K562 (cell line): ENCODE results near the gene HYAL1. TPM values are rescaled to one million over a fixed set of nuclear protein-coding genes. Genes with fewer than 3 reads are reported as not detected.

Experiments used
- HNRNPLL ChIP-seq: fragments of 200-400 bp; formaldehyde crosslinking; IDR thresholded peaks from 2 replicates; pipeline ENCODE4 v1.6.1; 2017; ENCODE audit warnings: low read length, low read depth, mild to moderate bottlenecking; ENCODE audit not compliant: poor library complexity, severe bottlenecking
- ZNF224 ChIP-seq: sonication (generic); formaldehyde crosslinking; IDR thresholded peaks from 2 replicates; pipeline ENCODE4 v1.8.0; 2022; ENCODE audit warnings: mild to moderate bottlenecking, missing genetic modification reagents
- polyA plus RNA-seq, 8 experiments: library from polyadenylated mRNA; depleted of rRNA in 4 of 8; stranded (reverse) in 5 of 8; unstranded in 3 of 8; fragments of >200 nt; fragmentation: Nextera tagmentation in 2 of 8; fragmentation: Illumina TruSeq in 1 of 8; extraction: Ambion mirVana in 2 of 8; extraction: Trizol in 1 of 8; gene quantifications; 2 replicates each; pipeline versions ENCODE4 v1.2.1 to v1.2.3, GENCODE V29; 2011 to 2014; ENCODE audit warnings: inconsistent platforms in 1 of 8, missing spikeins in 1 of 8
- total RNA-seq, 7 experiments: library from RNA; depleted of rRNA in 6 of 7; stranded (reverse); fragments of >200 nt in 6 of 7; fragmentation: Illumina TruSeq in 2 of 7; extraction: Trizol in 2 of 7; gene quantifications; 2 replicates each; pipeline versions ENCODE4 v1.2.1 to v1.2.3, GENCODE V29; 2011 to 2021; ENCODE audit warnings: low replicate concordance in 1 of 7
- TF ChIP-seq, protein P1 (sequence below), 2 experiments: fragments of 450-650 bp; formaldehyde crosslinking in 1 of 2; IDR thresholded peaks; 2 replicates each; pipeline versions ENCODE4 v1.4.0 to v1.6.1; 2014 to 2020; ENCODE audit warnings: mild to moderate bottlenecking in 2 of 2, borderline replicate concordance in 1 of 2, low read depth in 1 of 2
- TF ChIP-seq, protein P2 (sequence below): sonication (generic); formaldehyde crosslinking; IDR thresholded peaks from 2 replicates; pipeline ENCODE4 v1.8.1; 2023; ENCODE audit warnings: mild to moderate bottlenecking, missing genetic modification reagents

The HYAL1 gene
- total and polyA plus RNA-seq, 9 of the 15 experiments (the other 6 are each of a cell fraction or from before 2014, with no cell fraction given), result 1.4 to 8.5 (median 4.7) TPM

DNA sequence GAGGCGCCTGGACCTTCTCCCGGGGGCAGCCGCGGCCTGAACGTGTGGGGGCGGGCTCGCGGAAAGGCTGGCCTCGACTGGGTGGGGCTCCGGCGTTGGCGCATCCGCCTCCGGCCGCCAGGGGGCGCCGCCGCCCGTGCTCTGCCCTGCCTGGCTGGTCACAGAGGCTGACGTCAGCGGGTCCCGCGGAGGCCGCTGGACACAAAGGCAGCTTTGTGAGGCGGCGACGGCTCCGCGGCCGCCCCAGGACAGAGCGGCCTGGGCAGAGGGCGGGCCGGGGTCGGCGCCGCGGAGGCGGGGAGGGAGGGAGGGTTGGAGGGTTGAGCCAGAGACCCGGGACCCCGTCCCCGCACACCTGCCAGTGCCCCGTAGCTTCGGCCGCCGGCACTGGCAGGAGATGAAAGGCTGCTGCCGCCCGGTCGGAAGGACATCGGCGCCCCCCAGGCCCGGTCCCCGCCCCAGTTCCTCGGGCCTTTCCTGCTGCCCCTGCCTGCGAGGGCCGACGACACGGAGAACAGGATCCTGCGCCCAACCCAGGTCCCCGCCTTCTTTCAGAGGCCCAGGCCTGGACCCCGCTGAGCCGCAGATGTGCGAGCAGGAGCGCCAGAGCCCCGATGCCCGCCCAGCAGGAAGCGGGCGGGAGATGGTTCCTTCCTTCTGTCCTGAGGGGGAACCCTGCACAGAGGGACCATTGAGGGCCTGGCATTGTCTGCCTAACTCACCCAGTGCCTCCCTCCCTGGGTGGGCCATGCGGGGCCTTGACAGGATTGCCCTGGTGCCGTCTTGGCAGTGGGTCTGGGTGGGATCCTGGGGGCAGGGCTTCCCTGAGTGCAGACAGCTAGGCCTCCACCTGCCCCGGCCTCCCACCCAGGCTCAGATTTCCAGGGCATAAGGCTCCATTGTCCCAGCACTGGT lies 43.1 kb downstream of the HYAL1 start (continued):
- TF ChIP-seq, protein P1, sequence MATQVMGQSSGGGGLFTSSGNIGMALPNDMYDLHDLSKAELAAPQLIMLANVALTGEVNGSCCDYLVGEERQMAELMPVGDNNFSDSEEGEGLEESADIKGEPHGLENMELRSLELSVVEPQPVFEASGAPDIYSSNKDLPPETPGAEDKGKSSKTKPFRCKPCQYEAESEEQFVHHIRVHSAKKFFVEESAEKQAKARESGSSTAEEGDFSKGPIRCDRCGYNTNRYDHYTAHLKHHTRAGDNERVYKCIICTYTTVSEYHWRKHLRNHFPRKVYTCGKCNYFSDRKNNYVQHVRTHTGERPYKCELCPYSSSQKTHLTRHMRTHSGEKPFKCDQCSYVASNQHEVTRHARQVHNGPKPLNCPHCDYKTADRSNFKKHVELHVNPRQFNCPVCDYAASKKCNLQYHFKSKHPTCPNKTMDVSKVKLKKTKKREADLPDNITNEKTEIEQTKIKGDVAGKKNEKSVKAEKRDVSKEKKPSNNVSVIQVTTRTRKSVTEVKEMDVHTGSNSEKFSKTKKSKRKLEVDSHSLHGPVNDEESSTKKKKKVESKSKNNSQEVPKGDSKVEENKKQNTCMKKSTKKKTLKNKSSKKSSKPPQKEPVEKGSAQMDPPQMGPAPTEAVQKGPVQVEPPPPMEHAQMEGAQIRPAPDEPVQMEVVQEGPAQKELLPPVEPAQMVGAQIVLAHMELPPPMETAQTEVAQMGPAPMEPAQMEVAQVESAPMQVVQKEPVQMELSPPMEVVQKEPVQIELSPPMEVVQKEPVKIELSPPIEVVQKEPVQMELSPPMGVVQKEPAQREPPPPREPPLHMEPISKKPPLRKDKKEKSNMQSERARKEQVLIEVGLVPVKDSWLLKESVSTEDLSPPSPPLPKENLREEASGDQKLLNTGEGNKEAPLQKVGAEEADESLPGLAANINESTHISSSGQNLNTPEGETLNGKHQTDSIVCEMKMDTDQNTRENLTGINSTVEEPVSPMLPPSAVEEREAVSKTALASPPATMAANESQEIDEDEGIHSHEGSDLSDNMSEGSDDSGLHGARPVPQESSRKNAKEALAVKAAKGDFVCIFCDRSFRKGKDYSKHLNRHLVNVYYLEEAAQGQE (IDR thresholded peaks at IDR 0.05; ENCODE audit: borderline replicate concordance), result peak; percentile 65
- TF ChIP-seq, protein P1 (CRISPR knock-in tag; IDR thresholded peaks at IDR 0.05; ENCODE audit: low read depth), result no peak
- TF ChIP-seq ZNF224, result no peak
- TF ChIP-seq, protein P2, sequence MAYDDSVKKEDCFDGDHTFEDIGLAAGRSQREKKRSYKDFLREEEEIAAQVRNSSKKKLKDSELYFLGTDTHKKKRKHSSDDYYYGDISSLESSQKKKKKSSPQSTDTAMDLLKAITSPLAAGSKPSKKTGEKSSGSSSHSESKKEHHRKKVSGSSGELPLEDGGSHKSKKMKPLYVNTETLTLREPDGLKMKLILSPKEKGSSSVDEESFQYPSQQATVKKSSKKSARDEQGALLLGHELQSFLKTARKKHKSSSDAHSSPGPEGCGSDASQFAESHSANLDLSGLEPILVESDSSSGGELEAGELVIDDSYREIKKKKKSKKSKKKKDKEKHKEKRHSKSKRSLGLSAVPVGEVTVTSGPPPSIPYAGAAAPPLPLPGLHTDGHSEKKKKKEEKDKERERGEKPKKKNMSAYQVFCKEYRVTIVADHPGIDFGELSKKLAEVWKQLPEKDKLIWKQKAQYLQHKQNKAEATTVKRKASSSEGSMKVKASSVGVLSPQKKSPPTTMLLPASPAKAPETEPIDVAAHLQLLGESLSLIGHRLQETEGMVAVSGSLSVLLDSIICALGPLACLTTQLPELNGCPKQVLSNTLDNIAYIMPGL (CRISPR knock-in tag), result no peak
- no peak for TF ChIP-seq HNRNPLL
